Naive thymus-derived CD4-positive, alpha-beta T cell (primary cell): Measurements from ENCODE around the gene PCSK2. TPM values are rescaled to one million over a fixed set of nuclear protein-coding genes. Genes with fewer than 3 reads are reported as not detected.
A peak's percentile ranks its signal among the peaks of the same experiment; 100 is the strongest.

ENCODE experiments used
- ATAC-seq: fragments of 150-1000 bp; cut with Tn5 transposase; 2 replicates; pipeline ENCODE4 v1.10.0; 2021; ENCODE audit warnings: mild to moderate bottlenecking, moderate library complexity
- CTCF ChIA-PET: fragments of 350-600 bp; sonication (Branson Sonifier 250); formaldehyde crosslinking; loops from one replicate; lab custom pipeline; 2021; ENCODE audit warnings: antibody characterized with exemption; lab: Charles Lee
- POLR2A ChIA-PET: fragments of 350-600 bp; sonication (Branson Sonifier 250); formaldehyde crosslinking; loops from one replicate; lab custom pipeline; 2021; ENCODE audit warnings: antibody characterized with exemption, inconsistent platforms; lab: Charles Lee
- DNase-seq, 9 donors: peaks; one replicate each; pipeline versions ENCODE4 v3.0.0 to v3.0.0-alpha.2; 2020 to 2022; ENCODE audit warnings: mixed read lengths in 1 of 9
- H3K27ac ChIP-seq: one replicate; pipeline ENCODE4 v1.7.0; 2013; ENCODE audit warnings: mild to moderate bottlenecking, low read depth, low read length, moderate library complexity
- H3K27me3 ChIP-seq, 2 donors: one replicate each; pipeline ENCODE4 v1.7.0; 2013; ENCODE audit warnings: low read length in 2 of 2, mild to moderate bottlenecking in 2 of 2, moderate library complexity in 2 of 2; ENCODE audit not compliant: control insufficient read depth in 2 of 2, insufficient read depth in 2 of 2
- H3K36me3 ChIP-seq, 3 experiments: 1 replicate in 2 of 3; 2 replicates in 1 of 3; pipeline ENCODE4 v1.7.0; 2013; ENCODE audit warnings: low read length in 3 of 3, mild to moderate bottlenecking in 3 of 3, moderate library complexity in 1 of 3; ENCODE audit not compliant: insufficient read depth in 3 of 3, control insufficient read depth in 2 of 3
- H3K4me1 ChIP-seq, 2 donors: one replicate each; pipeline ENCODE4 v1.7.0; 2013; ENCODE audit warnings: low read length in 2 of 2, mild to moderate bottlenecking in 2 of 2, moderate library complexity in 1 of 2; ENCODE audit not compliant: control insufficient read depth in 2 of 2, insufficient read depth in 2 of 2
- H3K4me3 ChIP-seq: 2 replicates; pipeline ENCODE4 v1.7.0; 2013; ENCODE audit warnings: mild to moderate bottlenecking, low read length
- H3K9me3 ChIP-seq, 3 experiments: 1 replicate in 2 of 3; 2 replicates in 1 of 3; pipeline ENCODE4 v1.7.0; 2013; ENCODE audit warnings: low read length in 3 of 3; ENCODE audit not compliant: control insufficient read depth in 2 of 3
- H3K27ac Mint-ChIP-seq, 9 donors: one replicate each; pipeline ENCODE4 v1.8.0; 2020 to 2022; ENCODE audit warnings: mixed read lengths in 9 of 9, mild to moderate bottlenecking in 8 of 9, moderate library complexity in 5 of 9, inconsistent platforms in 2 of 9
- H3K27me3 Mint-ChIP-seq, 5 donors: one replicate each; pipeline ENCODE4 v1.8.0; 2021 to 2022; ENCODE audit warnings: mixed read lengths in 5 of 5, mild to moderate bottlenecking in 1 of 5
- H3K36me3 Mint-ChIP-seq, 5 donors: one replicate each; pipeline ENCODE4 v1.8.0; 2020 to 2022; ENCODE audit warnings: mixed read lengths in 5 of 5, mild to moderate bottlenecking in 3 of 5, inconsistent platforms in 1 of 5
- H3K4me1 Mint-ChIP-seq, 7 donors: one replicate each; pipeline ENCODE4 v1.8.0; 2020 to 2022; ENCODE audit warnings: mixed read lengths in 7 of 7, mild to moderate bottlenecking in 3 of 7, inconsistent platforms in 1 of 7
- H3K4me3 Mint-ChIP-seq, 10 donors: one replicate each; pipeline ENCODE4 v1.8.0; 2020 to 2022; ENCODE audit warnings: mild to moderate bottlenecking in 10 of 10, mixed read lengths in 10 of 10, moderate library complexity in 6 of 10, inconsistent platforms in 2 of 10
- H3K9me3 Mint-ChIP-seq, 11 donors: one replicate each; pipeline ENCODE4 v1.8.0; 2020 to 2022; ENCODE audit warnings: mixed read lengths in 11 of 11, mild to moderate bottlenecking in 4 of 11, inconsistent platforms in 1 of 11, moderate library complexity in 1 of 11
- intact Hi-C, 2 donors: fragments of 100-400 bp; cut with micrococcal nuclease; formaldehyde crosslinking; loops; one replicate each; pipeline ENCODE4 v1.15.1; 2023
- polyA plus RNA-seq, 2 donors: library from polyadenylated mRNA; unstranded; fragments of 300-500 nt; fragmentation: Illumina TruSeq; gene quantifications; one replicate each; pipeline ENCODE4 v1.2.3, GENCODE V29; 2021
- total RNA-seq, 6 experiments: library from RNA in 5 of 6; stranded (reverse) in 5 of 6; gene quantifications; 1 replicate in 5 of 6; 2 replicates in 1 of 6; pipeline ENCODE4 v1.2.3 and lab custom pipeline; 2021 to 2026

Gene PCSK2
- total and polyA plus RNA-seq, 7 experiments from 2014 or later: not detected

DNA sequence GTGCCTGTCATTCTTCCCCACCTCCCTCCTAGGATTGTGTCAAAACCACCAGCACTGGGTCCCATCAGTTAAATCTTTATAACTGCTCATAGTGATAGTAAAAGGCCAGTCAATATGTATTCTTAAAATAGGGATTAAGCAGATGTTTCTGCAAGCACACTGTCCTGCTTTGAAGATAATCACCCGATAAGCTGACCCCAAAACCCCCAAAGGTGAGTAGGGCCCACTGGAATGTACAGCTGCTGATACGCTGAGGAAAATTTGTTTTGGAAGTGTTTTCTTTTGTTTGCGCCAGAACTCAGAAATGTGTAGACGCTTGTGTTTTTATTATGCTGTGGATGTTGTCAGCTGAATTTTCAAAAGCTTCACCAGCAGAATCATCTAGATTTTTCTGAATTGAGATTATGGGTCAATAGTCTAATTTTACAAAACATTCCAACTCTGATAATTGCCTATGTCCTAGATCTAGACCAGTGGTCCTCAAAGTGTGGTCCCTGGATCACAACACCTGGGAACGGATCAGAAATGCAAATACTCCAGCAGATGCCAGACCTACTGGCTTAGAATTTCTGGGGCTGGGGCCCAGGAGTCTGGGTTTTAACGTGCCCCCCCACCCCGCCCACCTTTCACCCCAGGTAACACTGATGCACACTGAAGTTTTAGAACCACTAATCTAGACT lies 292.9 kb downstream of the PCSK2 start:
- Mint-ChIP-seq H3K4me1 (peaks cover 0 to 17% (median 0%) of the 10 kb centered on the region in 7 donors), H3K4me3 (no peak overlapping the region), H3K27me3 (peaks cover 0 to 22% (median 0%) of the 10 kb centered on the region in 5 donors), H3K36me3 (peaks cover 0 to 7% (median 0%) of the 10 kb centered on the region in 5 donors), H3K9me3 (no peaks in the 10 kb centered on the region), H3K27ac (no peak overlapping the region)
- Histone ChIP-seq H3K36me3 (no peaks in the 10 kb centered on the region), H3K27me3 (no peaks in the 10 kb centered on the region), H3K4me3 (no peak overlapping the region), H3K4me1 (no peaks in the 10 kb centered on the region), H3K27ac (no peak overlapping the region), H3K9me3 (no peaks in the 10 kb centered on the region)
- POLR2A ChIA-PET: no interaction called here
- CTCF ChIA-PET: no interaction called here
- intact Hi-C loops: no loop called here
- ATAC-seq (no peak), DNase-seq (no peak)

DNA sequence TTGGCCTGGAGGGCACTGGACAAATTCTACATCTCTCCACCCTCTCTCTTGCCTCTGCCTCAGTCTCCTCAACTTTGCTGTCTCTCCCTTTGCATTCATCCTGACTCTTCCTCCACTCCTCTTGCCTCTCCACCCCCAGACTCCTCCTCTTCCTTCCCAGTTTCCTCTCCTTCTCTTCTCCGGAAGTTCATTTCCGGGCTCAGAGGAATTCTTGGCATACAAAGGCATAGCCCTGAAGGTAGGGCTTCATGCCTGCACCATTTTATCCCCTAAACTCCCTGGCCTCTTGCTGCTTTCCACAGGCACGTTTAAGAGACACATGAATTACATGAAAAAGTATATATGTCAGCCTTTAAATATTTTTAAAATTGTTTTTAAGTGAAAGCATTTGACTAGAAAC lies 293.7 kb downstream of the PCSK2 start:
- intact Hi-C loops: no loop called here
- Histone ChIP-seq H3K27ac (no peak overlapping the region), H3K9me3 (no peaks in the 10 kb centered on the region), H3K36me3 (no peaks in the 10 kb centered on the region), H3K4me1 (no peaks in the 10 kb centered on the region), H3K27me3 (no peaks in the 10 kb centered on the region), H3K4me3 (no peak overlapping the region)
- DNase-seq (no peak), ATAC-seq (no peak)
- ChIA-PET CTCF (no interaction called here), POLR2A (no interaction called here)
- no peak overlapping the region for H3K27ac Mint-ChIP-seq
- H3K9me3 Mint-ChIP-seq: no peaks in the 10 kb centered on the region
- no peak overlapping the region for H3K4me3 Mint-ChIP-seq
- peaks cover 0 to 17% (median 0%) of the 10 kb centered on the region in 7 donors for H3K4me1 Mint-ChIP-seq
- H3K36me3 Mint-ChIP-seq: peaks cover 0 to 7% (median 0%) of the 10 kb centered on the region in 5 donors
- H3K27me3 Mint-ChIP-seq: peaks cover 0 to 22% (median 0%) of the 10 kb centered on the region in 5 donors

DNA sequence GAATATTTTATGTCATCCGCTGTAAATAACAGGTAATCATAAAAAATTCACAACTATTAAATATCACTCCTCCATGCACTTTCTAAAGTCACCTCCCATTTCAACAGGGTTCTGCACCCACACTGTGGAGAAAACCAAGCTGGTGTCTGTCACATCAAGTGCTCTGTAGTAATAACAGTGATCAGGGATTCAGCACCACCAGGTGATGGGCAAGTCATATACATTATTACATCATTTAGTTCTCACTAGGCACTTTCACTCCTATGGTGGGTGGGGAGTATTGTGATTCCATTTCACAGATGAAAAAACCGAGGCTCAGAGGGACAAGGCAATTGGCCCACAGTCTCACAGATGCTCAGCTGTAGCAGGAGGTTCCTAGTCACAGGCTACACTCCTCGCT lies 295.7 kb downstream of the PCSK2 start:
- ATAC-seq (no peak), DNase-seq (no peak)
- H3K27ac ChIP-seq: no peak overlapping the region
- no peaks in the 10 kb centered on the region for H3K27me3 ChIP-seq
- no peaks in the 10 kb centered on the region for H3K4me1 ChIP-seq
- ChIA-PET CTCF (no interaction called here), POLR2A (no interaction called here)
- H3K27me3 Mint-ChIP-seq: peaks cover 0 to 20% (median 0%) of the 10 kb centered on the region in 5 donors
- no peaks in the 10 kb centered on the region for H3K36me3 Mint-ChIP-seq
- H3K9me3 Mint-ChIP-seq: peaks cover 0 to 1% (median 0%) of the 10 kb centered on the region in 11 donors
- H3K27ac Mint-ChIP-seq: no peak overlapping the region
- H3K4me3 Mint-ChIP-seq: no peak overlapping the region
- no peaks in the 10 kb centered on the region for H3K9me3 ChIP-seq
- no peak overlapping the region for H3K4me3 ChIP-seq
- intact Hi-C loops: no loop called here
- H3K4me1 Mint-ChIP-seq: peaks cover 0 to 9% (median 0%) of the 10 kb centered on the region in 7 donors
- no peaks in the 10 kb centered on the region for H3K36me3 ChIP-seq

DNA sequence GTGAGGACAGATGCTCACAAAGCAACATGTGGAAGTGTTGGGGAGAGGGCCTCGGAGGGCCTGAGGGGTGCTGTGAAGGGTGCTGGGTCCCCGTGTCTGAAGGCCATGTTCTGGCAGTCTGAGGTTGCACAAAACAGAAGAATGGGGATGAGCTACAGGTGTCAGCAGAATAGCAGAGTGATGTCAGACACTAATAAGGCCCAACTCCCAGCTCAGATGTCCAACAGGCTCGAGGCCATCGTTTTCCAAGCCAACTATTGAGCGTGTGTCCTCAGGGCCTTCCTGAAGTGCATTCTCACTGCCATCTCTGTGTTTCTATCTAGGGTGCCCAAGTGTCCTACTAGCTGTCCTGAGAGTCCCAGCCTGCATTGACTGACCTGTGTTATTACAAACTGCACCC lies 296.5 kb downstream of the PCSK2 start:
- Histone ChIP-seq H3K27me3 (no peaks in the 10 kb centered on the region), H3K4me1 (no peaks in the 10 kb centered on the region), H3K27ac (no peak overlapping the region), H3K9me3 (no peaks in the 10 kb centered on the region), H3K36me3 (no peaks in the 10 kb centered on the region), H3K4me3 (no peak overlapping the region)
- H3K27ac Mint-ChIP-seq: peak overlapping the region in 1 of 9 donors; percentile 45
- peaks cover 0 to 22% (median 0%) of the 10 kb centered on the region in 5 donors for H3K27me3 Mint-ChIP-seq
- POLR2A ChIA-PET: no interaction called here
- ATAC-seq: no peak
- H3K4me3 Mint-ChIP-seq: no peak overlapping the region
- H3K36me3 Mint-ChIP-seq: no peaks in the 10 kb centered on the region
- CTCF ChIA-PET: no interaction called here
- intact Hi-C loops: no loop called here
- H3K4me1 Mint-ChIP-seq: peaks cover 0 to 9% (median 0%) of the 10 kb centered on the region in 7 donors
- H3K9me3 Mint-ChIP-seq: peaks cover 0 to 1% (median 0%) of the 10 kb centered on the region in 11 donors
- no peak for DNase-seq

DNA sequence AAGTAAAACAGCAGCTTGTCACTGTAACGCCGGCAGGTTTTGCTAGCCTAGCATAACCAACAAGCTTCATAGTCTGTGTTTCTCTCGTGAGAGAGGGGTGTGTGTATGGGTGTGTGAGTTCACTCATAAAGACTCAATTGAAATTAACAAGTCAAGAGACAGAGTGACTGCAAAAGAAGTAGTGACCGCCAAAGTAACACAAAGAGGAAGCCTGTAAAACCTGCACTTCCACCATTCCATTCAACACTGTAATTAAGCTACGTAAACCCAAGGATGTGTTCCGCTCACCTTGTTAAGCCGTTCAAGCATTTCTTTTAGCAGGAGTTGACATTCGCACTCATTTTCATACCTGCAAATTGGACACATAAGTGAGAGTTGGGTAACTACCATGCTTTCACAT lies 297.7 kb downstream of the PCSK2 start:
- intact Hi-C loops: no loop called here
- H3K4me1 Mint-ChIP-seq: peaks cover 0 to 9% (median 0%) of the 10 kb centered on the region in 7 donors
- peaks cover 0 to 3% (median 0%) of the 10 kb centered on the region in 5 donors for H3K36me3 Mint-ChIP-seq
- ChIA-PET CTCF (no interaction called here), POLR2A (no interaction called here)
- no peak for ATAC-seq
- Histone ChIP-seq H3K9me3 (no peaks in the 10 kb centered on the region), H3K4me3 (no peak overlapping the region), H3K27me3 (peaks cover 0 to 2% of the 10 kb centered on the region in 2 donors), H3K27ac (no peak overlapping the region), H3K36me3 (no peaks in the 10 kb centered on the region), H3K4me1 (no peaks in the 10 kb centered on the region)
- no peak for DNase-seq
- peaks cover 0 to 1% (median 0%) of the 10 kb centered on the region in 11 donors for H3K9me3 Mint-ChIP-seq
- H3K27me3 Mint-ChIP-seq: peaks cover 0 to 22% (median 4%) of the 10 kb centered on the region in 5 donors
- H3K4me3 Mint-ChIP-seq: no peak overlapping the region
- no peak overlapping the region for H3K27ac Mint-ChIP-seq

DNA sequence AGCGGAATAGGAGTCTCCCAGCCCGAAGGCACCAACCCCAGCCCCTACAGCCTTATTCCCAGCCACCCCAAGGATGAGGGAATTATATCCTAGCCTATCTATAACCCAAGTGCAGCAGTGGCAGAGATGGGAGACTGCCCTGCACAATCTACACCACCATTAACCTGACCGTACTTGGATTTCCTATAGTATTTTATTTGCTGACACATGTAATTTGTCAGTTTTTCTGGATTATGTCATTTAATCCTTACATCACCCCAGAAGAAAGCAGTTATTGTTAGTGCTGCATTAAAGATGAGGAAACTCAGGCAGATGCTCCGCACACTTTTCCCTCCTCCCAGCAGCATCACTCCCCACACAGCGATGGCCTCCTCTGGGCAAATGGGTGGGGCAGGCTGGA lies 298.3 kb downstream of the PCSK2 start:
- intact Hi-C loops: no loop called here
- no peak overlapping the region for H3K4me3 Mint-ChIP-seq
- peaks cover 0 to 25% (median 6%) of the 10 kb centered on the region in 5 donors for H3K27me3 Mint-ChIP-seq
- DNase-seq (no peak), ATAC-seq (no peak)
- Histone ChIP-seq H3K36me3 (no peaks in the 10 kb centered on the region), H3K27me3 (peaks cover 0 to 4% of the 10 kb centered on the region in 2 donors), H3K27ac (no peak overlapping the region), H3K9me3 (no peaks in the 10 kb centered on the region), H3K4me3 (no peak overlapping the region), H3K4me1 (no peaks in the 10 kb centered on the region)
- H3K4me1 Mint-ChIP-seq: peaks cover 0 to 10% (median under 1%) of the 10 kb centered on the region in 7 donors
- H3K9me3 Mint-ChIP-seq: peaks cover 0 to 1% (median 0%) of the 10 kb centered on the region in 11 donors
- peaks cover 0 to 3% (median 0%) of the 10 kb centered on the region in 5 donors for H3K36me3 Mint-ChIP-seq
- POLR2A ChIA-PET: no interaction called here
- CTCF ChIA-PET: no interaction called here
- no peak overlapping the region for H3K27ac Mint-ChIP-seq

DNA sequence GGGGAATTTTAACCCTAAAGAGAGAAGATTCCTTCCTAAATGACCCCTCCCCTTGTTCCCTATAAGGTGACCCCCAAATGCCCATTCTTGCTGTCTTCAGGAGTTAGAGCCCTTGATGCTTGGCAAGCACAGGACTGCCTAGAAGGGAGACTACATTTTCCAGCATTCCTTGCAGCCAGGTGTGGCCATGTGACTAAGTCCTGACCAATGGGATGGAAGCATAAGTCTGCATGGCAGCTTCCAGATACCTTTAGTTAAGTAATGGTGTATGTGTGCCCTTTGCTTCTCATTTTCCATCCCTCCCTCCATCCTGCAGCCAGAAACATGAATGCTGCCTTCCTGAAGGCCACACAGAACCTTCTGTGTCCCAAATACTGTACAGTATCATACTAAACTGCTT lies 298.8 kb downstream of the PCSK2 start:
- Histone ChIP-seq H3K36me3 (no peaks in the 10 kb centered on the region), H3K4me3 (no peak overlapping the region), H3K4me1 (no peaks in the 10 kb centered on the region), H3K27me3 (peaks cover 0 to 4% of the 10 kb centered on the region in 2 donors), H3K27ac (no peak overlapping the region), H3K9me3 (no peaks in the 10 kb centered on the region)
- Mint-ChIP-seq H3K4me3 (no peak overlapping the region), H3K4me1 (peaks cover 0 to 12% (median 5%) of the 10 kb centered on the region in 7 donors), H3K36me3 (peaks cover 0 to 3% (median 0%) of the 10 kb centered on the region in 5 donors), H3K9me3 (peaks cover 0 to 1% (median 0%) of the 10 kb centered on the region in 11 donors), H3K27me3 (peaks cover 5 to 26% (median 12%) of the 10 kb centered on the region in 5 donors), H3K27ac (no peak overlapping the region)
- DNase-seq (peak in 2 of 9 donors; percentile 17 to 23), ATAC-seq (peak; percentile 47)
- intact Hi-C loops: no loop called here
- ChIA-PET CTCF (no interaction called here), POLR2A (no interaction called here)
